IMR-90 (cell line): ENCODE data around the gene LRRTM4. TPM values are rescaled to one million over a fixed set of nuclear protein-coding genes. Genes with fewer than 3 reads are reported as not detected.

ENCODE experiments used
- ATAC-seq: fragments of 200-7000 bp; cut with Tn5 transposase; 2 replicates; pipeline ENCODE4 v1.9.1; 2020; ENCODE audit warnings: low read depth, mild to moderate bottlenecking, moderate library complexity
- BruUV-seq: library from RNA; stranded (reverse); fragments of 400-500 nt; replicated peaks from 2 replicates; lab custom pipeline; 2021; lab: Mats Ljungman, UMichigan
- CTCF ChIA-PET: fragments of 300-600 bp; formaldehyde crosslinking; extraction: SDS; loops from one replicate; lab custom pipeline; 2021; ENCODE audit warnings: antibody characterized with exemption; lab: Yijun Ruan, JAX
- POLR2A ChIA-PET: fragments of 300-600 bp; sonication (Branson Sonifier 250); formaldehyde crosslinking; loops from one replicate; lab custom pipeline; 2022; ENCODE audit warnings: antibody characterized with exemption; ENCODE audit not compliant: unreplicated experiment; lab: Charles Lee
- DNase-seq: peaks from one replicate; pipeline ENCODE4 v3.0.0; 2013
- H2AFZ ChIP-seq: replicated peaks from 2 replicates; pipeline ENCODE3; 2013; ENCODE audit warnings: low read length, mild to moderate bottlenecking; ENCODE audit not compliant: poor library complexity
- H2AK5ac ChIP-seq: 2 replicates; pipeline ENCODE4 v1.6.1; 2013; ENCODE audit warnings: low read depth, low read length, inconsistent platforms
- H2AK9ac ChIP-seq: replicated peaks from 2 replicates; pipeline ENCODE3; 2013; ENCODE audit warnings: mild to moderate bottlenecking, low read depth, low read length, moderate library complexity; ENCODE audit not compliant: poor library complexity
- H2BK120ac ChIP-seq: 2 replicates; pipeline ENCODE4 v1.6.1; 2013; ENCODE audit warnings: low read depth, low read length, inconsistent platforms
- H2BK15ac ChIP-seq: 3 replicates; pipeline ENCODE4 v1.6.1; 2013; ENCODE audit warnings: low read depth, low read length, inconsistent platforms
- H2BK20ac ChIP-seq: 2 replicates; pipeline ENCODE4 v1.6.1; 2013; ENCODE audit warnings: low read depth, mild to moderate bottlenecking, inconsistent platforms, low read length, moderate library complexity
- H2BK5ac ChIP-seq: 2 replicates; pipeline ENCODE4 v1.6.1; 2013; ENCODE audit warnings: mild to moderate bottlenecking, low read depth, low read length, inconsistent platforms; ENCODE audit not compliant: poor library complexity, severe bottlenecking
- H3K14ac ChIP-seq: replicated peaks from 2 replicates; pipeline ENCODE4 v1.6.1; 2013; ENCODE audit warnings: low read depth, low read length, inconsistent platforms
- H3K18ac ChIP-seq: 2 replicates; pipeline ENCODE4 v1.6.1; 2013; ENCODE audit warnings: low read depth, low read length, control low read depth
- H3K23ac ChIP-seq: 2 replicates; pipeline ENCODE4 v1.6.1; 2013; ENCODE audit warnings: low read depth, low read length, inconsistent platforms
- H3K27ac ChIP-seq: 2 replicates; pipeline ENCODE4 v1.5.1; 2013; ENCODE audit warnings: mild to moderate bottlenecking, control low read depth, low read length; ENCODE audit not compliant: insufficient read depth
- H3K27me3 ChIP-seq: 2 replicates; pipeline ENCODE4 v1.6.1; 2013; ENCODE audit warnings: low read length; ENCODE audit not compliant: control insufficient read depth, insufficient read depth
- H3K36me3 ChIP-seq: 2 replicates; pipeline ENCODE4 v1.6.1; 2013; ENCODE audit warnings: low read length, mixed read lengths; ENCODE audit not compliant: control insufficient read depth, insufficient read depth
- H3K4ac ChIP-seq: 2 replicates; pipeline ENCODE4 v1.6.1; 2013; ENCODE audit warnings: low read depth, low read length, inconsistent platforms
- H3K4me1 ChIP-seq: 2 replicates; pipeline ENCODE4 v1.6.1; 2013; ENCODE audit warnings: low read length, mixed read lengths; ENCODE audit not compliant: control insufficient read depth, insufficient read depth
- H3K4me2 ChIP-seq: 2 replicates; pipeline ENCODE4 v1.6.1; 2013; ENCODE audit warnings: low read depth, mild to moderate bottlenecking, control low read depth, low read length, moderate library complexity
- H3K4me3 ChIP-seq: 2 replicates; pipeline ENCODE4 v1.5.1; 2013; ENCODE audit warnings: low read depth, mild to moderate bottlenecking, control low read depth, low read length, moderate library complexity; ENCODE audit not compliant: insufficient read depth
- H3K56ac ChIP-seq: 2 replicates; pipeline ENCODE4 v1.6.1; 2013; ENCODE audit warnings: low read length, inconsistent platforms; ENCODE audit not compliant: insufficient read depth; ENCODE audit errors: extremely low read depth
- H3K79me1 ChIP-seq, 2 experiments: 2 replicates each; pipeline ENCODE4 v1.6.1; 2013; ENCODE audit warnings: low read length in 2 of 2, inconsistent platforms in 1 of 2, low read depth in 1 of 2
- H3K9ac ChIP-seq: 2 replicates; pipeline ENCODE4 v1.6.1; 2013; ENCODE audit warnings: low read depth, low read length, control low read depth
- H3K9me1 ChIP-seq: 2 replicates; pipeline ENCODE4 v1.6.1; 2013; ENCODE audit warnings: low read length, inconsistent platforms; ENCODE audit not compliant: insufficient read depth
- H3K9me3 ChIP-seq: 2 replicates; pipeline ENCODE4 v1.6.1; 2013; ENCODE audit warnings: low read length; ENCODE audit not compliant: control insufficient read depth, insufficient read depth
- H4K20me1 ChIP-seq: 2 replicates; pipeline ENCODE4 v1.6.1; 2013; ENCODE audit warnings: low read length, inconsistent platforms; ENCODE audit not compliant: insufficient read depth
- H4K5ac ChIP-seq: 2 replicates; pipeline ENCODE4 v1.6.1; 2013; ENCODE audit warnings: mild to moderate bottlenecking, low read depth, low read length, control low read depth
- H4K8ac ChIP-seq, 2 experiments: 2 replicates each; pipeline ENCODE4 v1.6.1; 2013; ENCODE audit warnings: low read depth in 2 of 2, low read length in 2 of 2, control low read depth in 1 of 2, inconsistent platforms in 1 of 2
- H4K91ac ChIP-seq: 2 replicates; pipeline ENCODE4 v1.6.1; 2013; ENCODE audit warnings: low read depth, low read length, inconsistent platforms; ENCODE audit not compliant: insufficient read depth
- POLR2A ChIP-seq: IDR thresholded peaks from 2 replicates; pipeline ENCODE4 v1.6.1; 2012; ENCODE audit warnings: mild to moderate bottlenecking, low read depth, low read length
- WGBS, 2 experiments: methylation state at CpG; one replicate each; pipeline versions ENCODE4 v1.1.5 to v1.1.7; 2013; ENCODE audit warnings: missing lambda C conversion rate in 2 of 2; ENCODE audit not compliant: insufficient read length in 1 of 2; ENCODE audit errors: extremely low coverage in 2 of 2; 5-methylcytosine and 5-hydroxymethylcytosine counted together
- dilution Hi-C: fragments of 300-500 bp; cut with HindIII; formaldehyde crosslinking; loops from one replicate; pipeline ENCODE4 v1.14.3; 2018; ENCODE audit warnings: low sequenced_read_pairs; ENCODE audit not compliant: unreplicated experiment
- in situ Hi-C: fragments of 300-500 bp; cut with MboI; formaldehyde crosslinking; loops from 3 replicates; pipeline ENCODE4 v1.14.3; 2019; ENCODE audit warnings: low sequenced_read_pairs, inconsistent platforms, mixed read lengths
- intact Hi-C: fragments of 100-400 bp; cut with micrococcal nuclease; formaldehyde crosslinking; loops from 2 replicates; pipeline ENCODE4 v1.10.0; 2022
- polyA plus RNA-seq, 3 experiments: library from polyadenylated mRNA; depleted of rRNA; stranded (reverse); fragments of >200 nt; gene quantifications; 2 replicates each; pipeline ENCODE4 v1.2.3, GENCODE V29; 2012; ENCODE audit warnings: low replicate concordance in 1 of 3
- total RNA-seq: library from RNA; depleted of rRNA; stranded (reverse); fragments of >200 nt; gene quantifications from 2 replicates; pipeline ENCODE4 v1.2.3, GENCODE V29; 2012

The LRRTM4 gene
- total and polyA plus RNA-seq, 2 of the 4 experiments (the other 2 are of a cell fraction), result not detected

DNA sequence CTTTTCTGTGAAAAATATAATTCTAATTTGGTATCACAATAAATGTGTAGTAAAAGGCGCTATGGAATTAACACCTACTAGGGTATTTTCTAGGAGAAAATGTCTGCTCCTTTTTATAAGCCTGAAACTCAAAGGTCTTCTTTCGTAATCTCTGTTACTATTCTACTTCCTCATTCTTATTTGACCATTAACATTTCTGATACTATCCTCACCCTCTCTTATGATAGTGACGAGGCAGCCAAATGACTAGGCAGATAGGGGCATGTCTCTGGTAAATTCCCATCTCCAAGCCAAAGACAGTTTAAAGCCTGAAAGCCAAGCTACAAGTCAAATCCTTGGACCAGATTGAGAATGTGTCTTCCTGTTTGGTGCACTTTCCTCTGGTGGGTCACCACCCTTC lies 251.7 kb downstream of the LRRTM4 start:
- H2BK20ac ChIP-seq, result no peak overlapping the region
- no peaks in the 10 kb centered on the region for H3K79me1 ChIP-seq
- H2AK9ac ChIP-seq, result no peak overlapping the region
- H3K36me3 ChIP-seq, result no peaks in the 10 kb centered on the region
- no peak overlapping the region for H3K14ac ChIP-seq
- no peaks in the 10 kb centered on the region for H3K27me3 ChIP-seq
- no peak overlapping the region for H3K4me3 ChIP-seq
- no peak overlapping the region for H4K91ac ChIP-seq
- dilution Hi-C loops, result no loop called here
- H2BK15ac ChIP-seq, result no peak overlapping the region
- intact Hi-C loops, result no loop called here
- no peak overlapping the region for H2AFZ ChIP-seq
- ATAC-seq, result no peak
- H3K18ac ChIP-seq, result no peak overlapping the region
- no peak overlapping the region for H4K5ac ChIP-seq
- no peak for TF ChIP-seq POLR2A
- no peak overlapping the region for H4K8ac ChIP-seq
- no peaks in the 10 kb centered on the region for H3K9me1 ChIP-seq
- no peaks in the 10 kb centered on the region for H4K20me1 ChIP-seq
- H2AK5ac ChIP-seq, result no peak overlapping the region
- CTCF ChIA-PET, result no interaction called here
- POLR2A ChIA-PET, result no interaction called here
- H3K4me2 ChIP-seq, result no peak overlapping the region
- no peak overlapping the region for H3K4ac ChIP-seq
- H3K9me3 ChIP-seq, result peaks cover 4% of the 10 kb centered on the region; the same call in 1 of the 2 replicates
- no TSS peak for BruUV-seq
- no peak for DNase-seq
- no peak overlapping the region for H3K27ac ChIP-seq
- no peaks in the 10 kb centered on the region for H3K4me1 ChIP-seq
- H2BK120ac ChIP-seq, result no peak overlapping the region
- H3K9ac ChIP-seq, result no peak overlapping the region
- no CpG with 5 or more reads among the region's 3 CpGs for WGBS, 2 experiments
- H3K56ac ChIP-seq, result no peak overlapping the region
- H2BK5ac ChIP-seq, result no peak overlapping the region
- H3K23ac ChIP-seq, result no peak overlapping the region
- in situ Hi-C loops, result no loop called here
